Ovary (tissue), 3 donors: ENCODE measurements around the gene ZNF133.

ENCODE experiments used
- EP300 ChIP-seq: sonication (generic); formaldehyde crosslinking; IDR thresholded peaks from one replicate; pipeline ENCODE4 v1.6.1; 2017; ENCODE audit warnings: antibody characterized with exemption
- POLR2A ChIP-seq: fragments of 450-650 bp; IDR thresholded peaks from one replicate; pipeline ENCODE4 v1.6.1; 2017; ENCODE audit warnings: antibody characterized with exemption, mild to moderate bottlenecking, moderate library complexity
- TF ChIP-seq, protein P1 (sequence below), 3 donors: fragments of 450-650 bp in 2 of 3; fragments of 200-600 bp in 1 of 3; IDR thresholded peaks; one replicate each; pipeline versions ENCODE4 v1.5.1 to v1.8.0; 2016 to 2022; ENCODE audit warnings: antibody characterized with exemption in 3 of 3, mild to moderate bottlenecking in 1 of 3
- donor health status: DM: no; HTN: no; CAD: no.

DNA sequence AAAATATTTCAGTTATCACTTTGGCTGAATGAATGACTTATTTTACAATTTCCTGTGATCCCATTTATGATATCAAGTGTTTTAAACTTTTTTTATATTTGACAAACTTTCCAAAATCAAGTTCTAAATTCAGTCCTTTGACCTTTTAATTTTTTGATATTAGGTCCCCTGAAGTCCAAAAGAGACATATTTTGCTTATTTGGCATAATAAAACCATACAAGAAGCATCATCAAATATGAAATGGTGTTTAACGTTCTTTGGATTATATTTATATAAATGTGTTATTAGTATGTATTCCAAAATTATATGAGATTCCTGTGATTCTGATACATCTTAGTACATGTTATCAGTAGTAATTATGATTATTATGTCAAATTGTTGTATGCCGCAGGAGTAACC, 38.7 kb downstream of the ZNF133 start:
- TF ChIP-seq, protein P1, sequence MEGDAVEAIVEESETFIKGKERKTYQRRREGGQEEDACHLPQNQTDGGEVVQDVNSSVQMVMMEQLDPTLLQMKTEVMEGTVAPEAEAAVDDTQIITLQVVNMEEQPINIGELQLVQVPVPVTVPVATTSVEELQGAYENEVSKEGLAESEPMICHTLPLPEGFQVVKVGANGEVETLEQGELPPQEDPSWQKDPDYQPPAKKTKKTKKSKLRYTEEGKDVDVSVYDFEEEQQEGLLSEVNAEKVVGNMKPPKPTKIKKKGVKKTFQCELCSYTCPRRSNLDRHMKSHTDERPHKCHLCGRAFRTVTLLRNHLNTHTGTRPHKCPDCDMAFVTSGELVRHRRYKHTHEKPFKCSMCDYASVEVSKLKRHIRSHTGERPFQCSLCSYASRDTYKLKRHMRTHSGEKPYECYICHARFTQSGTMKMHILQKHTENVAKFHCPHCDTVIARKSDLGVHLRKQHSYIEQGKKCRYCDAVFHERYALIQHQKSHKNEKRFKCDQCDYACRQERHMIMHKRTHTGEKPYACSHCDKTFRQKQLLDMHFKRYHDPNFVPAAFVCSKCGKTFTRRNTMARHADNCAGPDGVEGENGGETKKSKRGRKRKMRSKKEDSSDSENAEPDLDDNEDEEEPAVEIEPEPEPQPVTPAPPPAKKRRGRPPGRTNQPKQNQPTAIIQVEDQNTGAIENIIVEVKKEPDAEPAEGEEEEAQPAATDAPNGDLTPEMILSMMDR (IDR thresholded peaks at IDR 0.05), result no peak
- no peak for TF ChIP-seq POLR2A
- no peak for TF ChIP-seq EP300
